SIG-M5 treated with dmso at 0.1 percent for 504 hours (cell line): ENCODE measurements around the gene SMIM23.

Source experiments
- DNase-seq: peaks from one replicate; lab custom pipeline; 2025; ENCODE audit not compliant: unreplicated experiment; lab: John Stamatoyannopoulos, UW

Gene SMIM23

DNA sequence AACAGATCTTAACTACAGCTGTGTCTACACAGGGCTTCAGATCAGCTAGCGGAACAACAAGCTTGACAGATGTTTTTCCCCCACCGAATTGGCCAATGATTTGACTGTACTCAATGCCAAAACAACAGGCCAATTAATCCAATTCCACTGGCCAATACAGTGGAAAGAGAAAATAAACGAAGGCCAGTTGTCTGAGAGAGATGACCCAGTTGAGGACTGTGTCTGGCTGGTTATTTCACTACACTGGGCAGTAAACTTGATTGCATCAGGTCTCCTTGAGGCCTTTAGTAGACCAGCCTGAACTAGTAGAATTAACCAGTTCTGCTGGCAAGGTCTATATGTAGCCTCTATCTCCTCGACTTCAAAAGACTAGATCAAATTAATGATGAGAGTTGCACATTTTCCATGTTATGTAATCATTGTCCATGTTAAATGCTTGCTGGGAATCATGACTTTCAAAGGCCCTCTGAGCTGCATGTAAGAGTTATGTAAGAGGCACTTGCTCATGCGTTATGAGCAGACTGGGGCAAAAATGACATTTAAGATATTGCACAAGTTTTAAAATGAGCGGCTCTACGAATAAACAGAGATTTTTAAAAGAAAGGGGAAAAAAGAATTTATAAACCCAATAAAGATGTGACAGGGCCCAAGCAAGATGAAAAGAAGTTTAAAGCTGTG is 28.3 kb downstream of the SMIM23 start:
- DNase-seq: peak; percentile 30

DNA sequence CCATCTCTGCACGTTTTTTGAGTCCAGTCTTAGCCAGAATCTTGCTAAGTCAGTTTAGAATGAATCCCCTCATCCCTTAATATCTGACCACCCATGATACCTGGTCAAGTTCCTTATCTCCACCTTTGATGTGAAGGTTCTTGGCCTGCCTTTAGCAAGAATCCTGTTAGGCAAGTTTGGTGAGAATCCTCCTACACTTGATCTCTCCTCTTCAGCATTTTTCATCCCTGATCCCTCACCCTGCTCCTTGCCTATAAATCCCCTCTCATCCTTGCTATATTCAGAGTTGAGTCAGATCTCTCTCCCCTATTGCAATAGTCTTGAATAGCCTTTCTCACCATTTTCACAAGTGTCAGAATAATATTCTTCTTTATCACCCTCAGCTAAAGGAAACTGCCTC is 31.0 kb downstream of the SMIM23 start:
- DNase-seq: no peak

DNA sequence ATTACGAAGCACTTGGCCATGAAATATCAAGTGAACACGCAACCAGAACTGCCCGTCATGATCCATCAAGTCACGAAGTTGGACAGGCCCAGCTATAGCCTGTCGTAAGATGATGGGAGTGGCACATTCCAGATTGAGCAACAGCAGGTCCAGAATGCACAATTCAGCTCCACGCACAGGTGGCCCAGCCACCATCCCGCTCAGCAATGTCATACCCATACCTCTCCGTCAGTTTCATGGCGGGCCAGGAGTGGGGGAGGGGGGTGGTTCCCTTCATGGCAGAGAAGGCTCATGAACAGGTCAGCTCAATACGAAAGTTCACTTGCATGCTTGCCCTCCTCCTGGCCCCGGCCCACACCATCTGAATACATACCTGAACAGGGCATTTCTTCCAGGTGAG is 34.9 kb downstream of the SMIM23 start:
- no peak for DNase-seq

DNA sequence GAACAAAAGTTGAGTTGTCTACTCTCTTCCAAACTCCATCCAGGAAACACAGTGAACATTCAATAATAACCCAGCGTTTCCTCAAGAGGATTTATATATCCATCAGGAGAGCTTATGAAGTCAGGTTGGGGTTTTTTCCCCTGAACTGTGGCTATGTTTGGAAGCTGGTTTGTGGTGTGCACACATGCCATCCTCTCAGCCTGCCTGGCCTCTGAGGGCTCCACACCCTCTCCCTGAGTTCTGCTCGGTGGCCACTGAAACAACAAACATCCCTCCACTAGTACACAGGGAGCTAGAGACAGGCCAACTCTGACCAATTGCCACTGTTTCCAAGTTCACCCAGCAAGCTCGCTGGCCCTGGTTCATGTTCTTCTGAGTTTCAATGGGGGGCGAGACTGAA is 35.7 kb downstream of the SMIM23 start:
- DNase-seq: no peak

DNA sequence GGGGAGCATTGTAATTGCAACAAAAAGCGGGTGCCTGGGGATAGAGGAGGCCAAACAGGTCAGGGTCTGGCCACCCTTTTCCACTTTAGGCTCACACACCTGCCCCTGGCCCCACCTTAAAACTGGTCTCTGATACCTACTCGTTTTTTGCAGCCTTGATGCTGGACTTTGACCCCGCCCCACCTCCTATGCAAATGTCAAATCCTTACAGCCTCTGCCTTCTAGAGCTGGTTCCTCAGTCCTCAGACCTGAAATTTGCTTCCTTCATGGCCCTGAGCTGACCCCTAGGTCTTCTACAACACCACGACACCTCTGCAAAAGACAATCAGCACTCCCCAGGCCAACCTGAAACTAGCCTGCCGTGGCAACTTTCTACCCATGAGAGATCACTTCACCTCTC is 37.7 kb downstream of the SMIM23 start:
- no peak for DNase-seq

DNA sequence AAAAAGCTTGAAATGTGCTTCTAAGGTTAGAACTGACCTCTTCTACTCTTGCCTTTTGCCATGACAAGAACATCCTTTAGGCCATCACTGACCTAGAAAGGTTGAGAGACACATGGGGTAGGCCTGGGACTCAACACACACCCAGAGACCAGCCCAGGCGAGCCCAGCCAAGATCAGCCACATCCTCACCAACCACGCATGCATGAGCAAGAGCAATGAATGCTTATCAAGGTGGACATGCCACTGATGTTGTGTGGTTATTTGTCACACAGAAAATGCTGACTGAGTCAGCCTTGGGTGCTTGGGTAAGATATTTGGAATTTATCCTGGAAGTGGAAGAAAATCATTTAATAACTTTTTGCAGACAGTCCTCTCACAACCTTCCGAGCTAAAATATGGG is 39.4 kb downstream of the SMIM23 start:
- no peak for DNase-seq

DNA sequence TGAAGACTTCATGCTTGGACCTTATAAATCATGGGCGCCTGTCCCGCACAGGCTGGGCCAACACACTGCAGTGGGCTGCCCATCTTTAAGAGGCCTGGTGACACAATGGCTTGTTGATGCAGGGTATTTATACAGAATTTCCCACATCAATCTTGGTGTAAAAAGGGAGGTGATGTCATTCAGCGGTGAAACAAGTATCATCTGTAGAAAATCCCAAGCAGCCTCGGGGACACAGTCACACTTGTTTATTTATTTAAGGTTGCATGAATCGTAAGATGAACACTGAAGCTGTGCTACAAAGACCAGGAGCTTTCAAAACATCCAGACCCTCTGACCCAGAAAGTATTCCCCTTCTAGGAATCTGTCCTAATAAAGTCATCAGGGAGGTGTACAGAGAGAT is 40.5 kb downstream of the SMIM23 start:
- no peak for DNase-seq

DNA sequence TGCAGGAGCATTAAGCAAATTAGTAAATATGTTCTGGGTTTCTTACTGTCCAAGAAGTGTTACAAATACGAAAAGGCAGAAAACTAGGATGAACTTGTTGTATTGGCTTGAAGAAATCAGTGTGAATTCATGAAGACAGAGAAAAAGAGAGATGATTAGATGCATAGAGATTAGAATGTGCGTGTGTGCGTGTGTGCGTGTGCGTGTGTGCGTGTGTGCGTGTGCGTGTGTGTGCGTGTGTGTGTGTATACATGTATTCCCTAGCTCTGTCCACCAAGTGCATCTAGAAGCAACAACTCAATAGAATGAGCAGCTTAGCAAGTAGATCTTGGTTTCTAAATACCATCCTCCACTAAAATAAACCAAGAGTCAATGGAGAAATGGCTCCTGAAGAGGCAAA is 41.5 kb downstream of the SMIM23 start:
- no peak for DNase-seq

DNA sequence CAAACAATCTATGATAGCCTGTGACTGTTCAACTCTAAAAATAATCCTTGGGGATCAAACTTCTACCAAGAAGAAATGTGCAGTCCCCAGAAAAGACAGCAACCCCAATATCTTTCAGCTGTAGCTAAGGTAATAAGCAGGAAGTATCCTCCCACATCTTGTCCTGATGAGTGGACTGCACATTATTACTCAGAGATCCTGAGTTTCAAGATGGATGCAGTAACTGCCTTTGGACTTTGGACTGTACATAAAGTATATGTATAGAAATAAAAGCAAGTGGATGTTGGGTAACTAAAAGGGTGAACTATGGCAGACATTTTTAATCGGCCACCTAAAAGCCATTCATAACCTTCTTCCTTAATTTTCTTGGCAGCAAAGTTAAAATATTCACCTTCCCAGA is 45.1 kb downstream of the SMIM23 start:
- DNase-seq: no peak

DNA sequence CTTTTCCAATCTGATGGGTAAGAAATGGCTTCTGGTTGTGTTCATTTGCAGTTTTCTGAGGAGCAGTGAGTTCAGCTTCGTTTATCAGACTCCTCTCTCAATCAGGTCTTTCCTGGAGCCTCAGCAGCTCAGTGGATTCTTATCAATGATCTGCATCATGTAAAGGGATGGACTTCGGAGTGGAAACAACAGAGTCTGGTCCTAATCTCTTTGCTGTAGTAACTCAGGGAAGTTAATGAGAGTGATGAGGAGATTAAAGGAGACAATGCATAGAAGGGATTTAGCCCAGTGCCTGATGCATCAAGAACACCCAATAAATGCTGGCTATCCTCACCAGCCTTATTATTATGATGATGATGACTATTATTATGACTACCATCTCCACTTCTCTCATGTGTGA is 47.2 kb downstream of the SMIM23 start:
- DNase-seq: no peak

DNA sequence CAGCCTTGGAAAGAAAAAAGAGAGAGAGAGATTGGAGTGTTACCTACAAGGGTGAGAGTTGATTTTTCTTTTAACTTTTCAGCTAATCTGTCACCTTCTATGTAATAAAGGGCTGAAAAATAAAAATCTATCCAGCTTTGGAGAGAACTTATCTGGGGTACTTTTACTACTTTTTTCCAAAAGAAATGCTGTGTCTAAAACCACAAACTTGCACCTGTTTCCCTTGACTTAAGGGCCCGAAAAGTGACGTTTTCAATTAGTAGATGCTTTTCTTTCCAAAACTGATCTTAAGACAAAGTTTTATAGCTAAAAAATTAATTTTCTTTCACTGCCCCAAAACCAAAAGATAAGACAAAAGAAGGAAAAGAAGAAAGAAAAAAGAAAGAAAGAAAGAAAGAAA is 48.8 kb downstream of the SMIM23 start:
- no peak for DNase-seq

DNA sequence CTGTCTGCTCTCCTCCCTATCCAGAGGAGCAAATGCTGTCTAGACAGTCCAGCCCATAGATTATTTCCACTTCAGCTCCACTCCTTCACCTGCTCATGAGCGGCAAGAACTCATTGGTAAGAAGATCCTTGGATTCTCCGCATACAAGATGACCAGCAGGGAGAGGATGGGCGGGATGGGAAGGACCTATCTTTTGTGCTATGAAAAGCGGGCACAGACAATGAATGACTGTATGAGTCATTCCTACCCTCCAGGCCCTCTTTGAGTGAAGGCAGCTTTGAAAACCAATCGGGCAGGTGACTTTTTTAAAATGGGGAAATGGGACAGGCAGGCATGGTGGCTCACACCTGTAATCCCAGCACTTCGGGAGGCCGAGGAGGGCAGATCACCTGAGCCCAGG is 49.4 kb downstream of the SMIM23 start:
- no peak for DNase-seq

DNA sequence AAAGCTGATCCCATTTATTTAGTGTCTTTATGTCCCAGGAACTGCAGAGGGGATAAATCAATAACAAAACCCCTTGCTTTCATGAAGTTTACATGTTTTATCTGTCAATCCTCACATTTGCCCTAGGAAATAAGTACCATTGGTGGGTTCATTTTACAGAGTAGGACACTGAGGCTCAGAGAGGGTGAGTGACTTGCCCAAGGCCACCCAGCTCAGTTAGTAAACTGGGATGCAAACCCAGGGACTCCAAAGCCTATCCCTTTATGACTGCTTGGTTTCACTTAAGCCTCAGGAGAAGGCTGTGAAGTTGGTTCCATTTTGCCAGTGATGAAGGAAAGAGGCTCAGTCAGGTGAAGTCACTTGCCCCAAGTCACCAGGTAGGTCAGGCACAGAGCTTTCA is 51.9 kb downstream of the SMIM23 start:
- no peak for DNase-seq

DNA sequence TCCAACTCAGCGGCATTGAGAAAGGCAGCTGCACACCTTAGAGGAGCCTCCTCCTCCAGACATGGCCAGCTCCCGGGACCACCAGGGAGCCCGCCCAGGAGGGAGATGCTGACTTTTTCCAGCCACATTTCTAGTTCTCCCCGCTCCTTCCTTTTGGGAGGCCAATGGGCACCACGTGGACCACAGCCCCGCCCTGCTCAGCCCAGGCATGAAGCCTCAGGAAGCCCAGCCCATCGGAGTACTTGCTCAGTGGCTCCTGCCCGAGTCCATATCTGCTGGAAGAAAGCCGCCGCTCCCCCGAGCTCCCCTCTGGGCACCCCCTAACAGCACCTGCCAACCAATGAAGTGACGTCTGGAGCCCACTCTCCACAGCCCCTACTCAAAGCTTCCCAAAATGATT is 52.4 kb downstream of the SMIM23 start:
- no peak for DNase-seq

DNA sequence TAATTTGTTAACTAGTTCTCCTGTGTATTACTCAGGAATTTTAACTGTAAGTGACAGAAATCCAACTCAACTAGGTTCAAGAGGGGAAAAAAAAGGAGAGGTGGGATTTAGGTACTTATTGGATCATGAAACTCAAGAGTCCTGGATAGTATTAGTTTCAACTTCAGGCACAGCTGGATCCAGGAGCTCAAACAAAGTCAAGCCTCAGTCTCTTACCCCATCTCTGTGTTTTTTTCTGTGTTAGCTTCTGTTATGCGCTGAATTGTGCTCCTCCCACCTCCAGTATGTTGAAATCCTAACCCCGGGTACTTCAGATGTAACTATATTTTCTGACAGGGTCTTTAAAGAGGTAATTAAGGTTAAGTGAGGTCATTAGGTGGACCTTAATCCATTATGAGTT is 53.5 kb downstream of the SMIM23 start:
- peak; percentile 45 for DNase-seq

DNA sequence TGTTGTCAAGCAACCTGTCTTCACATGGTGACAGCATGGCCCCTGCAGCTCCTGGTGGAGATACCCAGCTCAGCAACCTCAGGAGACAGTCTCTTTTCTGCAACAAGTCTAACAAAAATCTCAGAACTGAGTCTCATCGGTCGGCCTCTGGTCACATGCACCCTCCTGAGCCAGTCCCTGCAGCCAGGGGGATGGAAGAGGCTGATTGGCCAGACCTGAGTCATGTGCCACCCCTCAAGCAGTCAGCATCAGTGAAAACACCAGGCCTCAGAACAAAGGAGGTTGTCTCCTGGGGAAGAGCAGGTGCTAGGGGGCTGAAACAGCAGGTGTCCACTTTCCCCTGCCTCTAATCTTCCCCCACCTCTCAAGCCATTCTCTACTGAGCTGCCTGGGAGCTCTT is 54.4 kb downstream of the SMIM23 start:
- no peak for DNase-seq
